Right lobe of liver (tissue), 4 donors: Measurements from ENCODE around the gene ADH1C.

ENCODE experiments used
- CTCF ChIP-seq, 4 donors: fragments of 200-600 bp in 3 of 4; fragments of 450-650 bp in 1 of 4; IDR thresholded peaks; one replicate each; pipeline versions ENCODE4 v1.5.1 to v1.8.0; 2016 to 2022; ENCODE audit warnings: antibody characterized with exemption in 4 of 4, mild to moderate bottlenecking in 2 of 4
- POLR2A ChIP-seq: fragments of 450-650 bp; IDR thresholded peaks from one replicate; pipeline ENCODE4 v1.6.1; 2017; ENCODE audit warnings: antibody characterized with exemption, mild to moderate bottlenecking
- donor health status: DM: no; HTN: no; CAD: no.
- donor health status: DM: no; HTN: no; CAD: no.
- donor health status: DM: no; HTN: yes; CAD: no.

GRCh38 chr4:99382745-99383360, 30.3 kb upstream of the ADH1C start:
- TF ChIP-seq CTCF (IDR thresholded peaks at IDR 0.05) (no peak), POLR2A (peak; percentile 22)
